HG02943 (cell line): ENCODE results near the gene NBEAL1.
"Not testable (repeated sequence)": the region's sequence is repeated elsewhere in the genome, so short reads cannot be mapped to it uniquely, and the experiment has no call there.

Source experiments
- ATAC-seq: cut with Tn5 transposase; IDR thresholded peaks from one replicate; pipeline ENCODE4 v1.9.1; 2021; ENCODE audit warnings: mild to moderate bottlenecking, low read depth, moderate library complexity; ENCODE audit not compliant: unreplicated experiment

NBEAL1 gene

DNA sequence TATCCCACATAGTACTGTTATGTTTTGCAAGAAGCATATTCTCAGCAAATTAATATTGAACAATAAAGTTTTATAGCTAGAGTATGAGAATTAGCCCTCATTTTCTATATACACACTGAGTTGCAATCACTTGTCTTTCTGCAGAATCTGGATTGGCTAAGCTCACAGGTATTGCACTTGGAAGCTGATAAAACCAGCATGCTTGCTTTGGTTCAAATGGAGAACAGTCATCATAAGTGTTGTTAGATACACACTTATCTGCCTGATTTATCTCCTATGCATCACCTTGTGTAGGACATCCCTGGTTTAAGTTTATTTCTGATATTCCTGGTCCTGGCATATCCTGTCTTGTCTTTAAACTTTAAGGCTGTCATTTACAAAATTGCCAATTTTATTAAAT is 186.2 kb downstream of the NBEAL1 start:
- ATAC-seq: no peak

DNA sequence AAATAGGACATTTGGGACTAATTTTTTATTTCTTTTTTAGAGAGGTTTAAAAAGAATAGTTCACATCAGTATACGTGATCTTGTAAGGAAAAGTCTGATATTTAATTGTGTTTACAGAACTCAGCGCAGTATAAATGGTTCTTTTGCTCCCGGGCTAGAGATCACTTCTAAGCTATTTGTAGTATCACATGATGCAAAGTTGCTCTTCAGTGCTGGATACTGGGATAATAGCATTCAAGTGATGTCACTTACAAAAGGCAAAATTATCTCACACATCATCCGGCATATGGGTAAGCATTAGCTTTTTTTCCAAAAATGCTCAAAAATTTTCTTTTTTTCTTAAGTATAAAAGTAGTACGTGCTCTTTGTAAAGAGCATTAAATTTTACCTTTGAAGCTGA is 186.8 kb downstream of the NBEAL1 start:
- no peak for ATAC-seq

DNA sequence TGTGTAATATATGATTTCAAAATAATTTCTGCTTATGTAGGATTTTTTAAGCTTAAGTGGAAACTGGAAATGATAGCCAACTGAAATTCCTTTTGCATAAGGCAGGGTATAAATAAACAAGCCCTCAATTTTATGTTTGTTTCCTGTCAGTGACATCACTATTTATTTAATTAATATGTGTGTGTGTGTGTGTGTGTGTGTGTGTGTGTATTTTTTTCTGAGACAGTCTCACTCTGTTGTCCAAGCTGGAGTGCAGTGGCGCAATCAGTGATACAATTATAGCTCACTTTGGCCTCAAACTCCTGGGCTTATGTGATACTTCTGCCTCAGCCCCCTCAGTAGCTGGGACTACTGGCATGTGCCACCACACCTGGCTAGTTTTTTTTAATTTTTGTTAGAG is 194.9 kb downstream of the NBEAL1 start:
- ATAC-seq: no peak

DNA sequence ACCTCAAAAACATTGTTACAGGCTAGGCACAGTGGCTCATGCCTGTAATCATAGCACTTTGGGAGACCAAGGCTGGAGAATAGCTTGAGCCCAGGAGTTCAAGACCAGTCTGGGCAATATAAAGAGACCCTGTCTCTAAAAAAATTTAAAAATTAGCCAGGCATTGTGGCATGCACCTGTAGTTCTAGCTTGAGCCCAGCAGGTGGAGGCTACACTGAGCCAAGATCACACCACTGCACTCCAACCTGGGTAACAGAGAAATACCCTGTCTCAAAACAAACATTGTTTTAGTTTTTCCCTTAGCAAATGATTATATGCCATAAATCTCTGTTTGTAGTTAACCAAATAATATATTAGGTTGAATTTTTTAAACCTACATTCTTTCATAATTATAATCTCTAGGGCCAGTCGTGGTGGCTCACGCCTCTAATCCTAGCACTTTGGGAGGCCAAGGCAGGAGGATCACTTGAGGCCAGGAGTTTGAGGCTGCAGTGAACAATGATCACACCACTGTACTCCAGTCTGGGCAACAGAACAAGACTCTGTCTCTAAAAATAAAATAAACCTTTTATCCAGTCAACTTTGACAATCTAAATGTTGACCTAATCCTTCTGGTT is 210.9 kb downstream of the NBEAL1 start:
- no peak for ATAC-seq

DNA sequence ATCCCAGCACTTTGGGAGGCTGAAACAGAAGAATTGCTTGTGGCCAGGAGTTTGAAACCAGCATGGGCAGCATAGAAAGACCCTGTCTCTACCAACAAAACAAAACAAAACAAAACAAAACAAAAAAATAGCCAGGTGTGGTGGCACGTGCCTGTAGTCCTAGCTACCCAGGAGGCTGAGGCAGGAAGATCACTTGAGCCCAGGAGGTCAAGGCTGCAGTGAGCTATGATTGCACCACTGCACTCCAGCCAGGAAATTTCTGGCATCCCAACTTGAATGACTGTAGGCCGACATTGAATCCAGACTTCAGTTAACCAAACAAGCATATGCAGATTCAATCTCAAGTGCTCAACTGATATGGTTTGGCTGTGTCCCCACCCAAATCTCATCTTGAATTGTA is 215.0 kb downstream of the NBEAL1 start:
- ATAC-seq: not testable (repeated sequence)

DNA sequence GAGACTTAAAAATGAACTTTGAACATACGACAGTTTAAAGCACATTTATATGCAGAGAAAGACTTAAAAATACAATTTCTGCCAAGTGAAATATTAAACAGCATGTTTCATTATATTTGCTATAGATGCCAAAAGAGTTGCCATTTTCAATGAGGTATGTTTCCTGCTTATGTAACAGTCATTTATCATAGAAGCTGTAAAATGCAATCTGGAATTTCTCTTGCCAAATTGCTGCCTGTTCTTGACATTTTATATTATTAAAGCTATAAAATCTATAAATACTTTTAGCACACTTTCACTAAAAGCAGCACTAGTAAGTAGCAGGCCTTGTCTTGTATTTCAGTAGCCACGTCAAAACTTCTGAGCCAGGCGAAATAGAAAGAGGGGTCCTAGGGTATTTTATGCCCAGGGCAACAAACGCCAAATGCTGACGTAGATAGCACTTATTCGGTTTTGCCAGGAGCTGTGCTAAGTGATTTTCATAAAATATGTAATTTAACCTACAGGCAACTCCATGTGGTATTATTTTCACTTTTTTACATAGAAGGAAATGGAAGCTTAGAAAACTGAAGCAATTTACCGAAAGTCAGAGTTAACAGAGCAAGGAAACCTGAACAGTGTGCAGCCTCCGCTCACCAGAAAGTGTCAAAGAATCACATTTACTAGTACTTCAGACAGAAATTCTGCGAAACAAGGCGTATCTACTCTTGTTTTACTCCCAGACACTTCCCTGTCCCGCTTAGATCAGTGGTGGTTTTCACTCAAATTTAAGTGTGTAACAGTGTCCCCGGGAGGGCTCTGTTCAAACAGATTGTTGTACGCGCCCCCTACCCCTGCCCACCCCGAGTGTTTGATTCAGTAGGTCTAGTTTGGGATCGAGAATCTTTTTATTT is 222.9 kb downstream of the NBEAL1 start:
- ATAC-seq: no peak

DNA sequence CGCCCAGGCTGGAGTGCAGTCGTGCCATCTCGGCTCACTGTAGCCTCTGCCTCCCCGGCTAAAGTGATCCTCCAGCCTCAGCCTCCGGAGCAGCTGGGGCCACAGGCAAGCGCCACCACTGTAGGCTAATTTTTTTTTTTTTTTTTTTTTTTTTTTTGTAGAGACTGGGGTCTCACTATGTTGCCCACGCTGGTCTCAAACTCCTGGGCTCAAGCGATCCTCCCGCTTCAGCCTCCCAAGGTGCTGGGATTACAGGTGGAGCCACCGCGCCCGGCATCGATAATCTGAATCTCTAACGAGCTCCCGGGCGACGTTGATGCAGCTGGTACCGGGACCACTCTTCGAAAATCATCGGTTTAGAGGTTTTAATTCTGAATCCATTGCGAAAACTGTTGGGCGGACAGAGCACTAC is 223.6 kb downstream of the NBEAL1 start:
- ATAC-seq: no peak

DNA sequence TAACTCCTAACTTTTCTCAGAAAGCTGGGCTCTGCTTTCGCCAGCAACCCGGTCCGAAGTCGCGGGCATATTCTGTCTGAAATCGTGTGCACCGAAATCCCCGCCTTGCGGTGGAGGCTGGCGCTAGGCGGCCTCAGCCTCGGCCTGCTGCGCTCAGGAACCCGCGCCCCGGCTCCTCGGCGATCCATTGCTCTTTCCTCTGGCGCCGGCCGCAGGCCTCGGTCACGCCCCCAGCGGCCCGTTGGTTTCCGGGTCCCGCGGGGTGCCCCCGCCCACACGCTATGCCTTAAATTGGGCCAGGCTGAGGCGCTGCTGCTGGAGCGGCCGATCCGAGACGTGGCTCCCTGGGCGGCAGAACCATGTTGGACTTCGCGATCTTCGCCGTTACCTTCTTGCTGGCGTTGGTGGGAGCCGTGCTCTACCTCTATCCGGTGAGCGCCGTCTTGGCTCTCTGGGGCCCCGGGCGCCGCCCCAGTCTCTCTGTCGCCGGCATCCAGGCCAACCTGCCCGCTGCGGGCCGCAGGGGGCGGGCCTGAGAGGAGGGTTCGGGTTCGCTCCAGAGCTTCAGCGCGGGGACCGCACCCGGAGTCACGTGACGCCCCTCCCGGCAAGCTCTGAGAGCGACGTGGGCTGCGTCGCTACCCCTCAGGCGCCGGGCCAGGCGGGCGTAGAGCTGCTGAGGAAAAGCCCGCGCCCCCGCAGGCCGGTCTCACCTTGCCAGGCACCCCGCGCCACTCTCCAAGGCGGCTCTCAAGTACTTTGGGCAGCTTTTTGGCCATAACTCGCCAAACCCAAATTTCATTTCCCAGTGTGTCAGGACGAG is 224.2 kb downstream of the NBEAL1 start, which contains the start of gene CYP20A1:
CYP20A1 (plus strand) TSS at position 315 of the 823 bp plus-strand sequence; CDS start at position 360, 45 bp downstream.
- ATAC-seq: peak; percentile 85

DNA sequence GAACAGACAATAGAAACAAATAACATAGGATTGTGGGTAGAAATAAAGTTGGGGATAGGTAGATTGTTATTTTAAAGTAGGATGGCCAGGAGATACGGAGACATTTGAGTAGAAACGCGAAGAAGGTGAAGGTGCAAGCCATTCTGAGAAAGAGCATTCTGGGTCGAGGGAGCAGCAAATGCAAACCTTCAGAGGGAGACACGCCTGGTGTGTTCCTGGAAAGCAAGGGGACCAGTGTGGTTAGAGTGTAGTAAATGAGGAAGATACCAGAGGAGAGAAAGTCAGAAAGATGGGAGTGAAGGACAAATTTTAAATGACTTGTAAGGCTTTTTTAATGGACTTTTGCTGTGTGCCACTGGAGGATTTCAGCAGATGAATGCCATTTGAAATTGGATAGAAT is 225.8 kb downstream of the NBEAL1 start:
- no peak for ATAC-seq

DNA sequence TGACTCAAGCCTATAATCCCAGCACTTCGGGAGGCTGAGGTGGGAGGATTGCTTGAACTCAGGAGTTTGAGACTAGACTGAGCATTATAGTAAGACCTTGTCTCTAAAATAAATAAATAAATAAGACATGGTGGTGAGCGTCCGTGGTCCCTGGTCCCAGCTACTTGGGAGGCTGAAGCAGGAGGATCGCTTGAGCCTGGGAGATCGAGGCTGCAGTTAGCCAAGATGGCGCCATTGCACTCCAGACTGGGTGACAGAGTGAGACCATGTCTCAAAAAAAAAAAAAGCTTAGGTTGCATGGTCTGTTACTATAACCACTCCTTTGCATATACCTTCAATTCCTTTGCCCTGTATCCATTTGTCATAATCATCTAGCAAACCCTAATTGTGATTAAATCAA is 227.8 kb downstream of the NBEAL1 start:
- no peak for ATAC-seq

DNA sequence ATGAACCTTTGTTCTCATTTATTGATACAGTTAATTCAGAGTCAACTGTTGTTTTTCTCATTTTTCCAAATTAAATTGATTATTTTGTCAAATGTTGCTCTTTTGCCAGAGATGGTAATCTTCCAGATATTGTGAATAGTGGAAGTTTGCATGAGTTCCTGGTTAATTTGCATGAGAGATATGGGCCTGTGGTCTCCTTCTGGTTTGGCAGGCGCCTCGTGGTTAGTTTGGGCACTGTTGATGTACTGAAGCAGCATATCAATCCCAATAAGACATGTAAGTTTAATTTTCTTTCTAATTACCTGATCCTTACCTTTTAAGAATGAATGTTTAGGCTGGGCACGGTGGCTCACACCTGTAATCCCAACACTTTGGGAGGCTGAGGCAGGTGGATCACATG is 232.0 kb downstream of the NBEAL1 start:
- ATAC-seq: no peak

DNA sequence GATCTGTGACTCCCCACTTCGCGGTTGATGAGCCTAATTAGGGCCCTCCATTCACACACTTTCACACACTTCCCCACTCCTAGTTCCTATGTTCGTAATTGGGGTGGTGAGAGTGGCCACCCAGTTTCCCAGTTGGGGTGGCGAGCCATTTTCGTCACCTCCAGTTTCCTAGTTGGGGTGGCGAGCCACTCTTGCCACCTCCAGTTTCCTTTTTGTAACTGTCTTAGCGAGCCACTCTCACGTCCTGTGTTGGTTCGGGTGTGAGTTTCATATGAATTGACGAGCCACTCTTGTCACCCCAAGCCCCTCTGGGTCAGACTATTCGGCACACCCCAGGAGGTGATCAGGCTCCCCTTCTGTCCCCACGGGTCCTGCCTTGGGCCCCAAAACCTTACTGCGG is 238.1 kb downstream of the NBEAL1 start:
- no peak for ATAC-seq

DNA sequence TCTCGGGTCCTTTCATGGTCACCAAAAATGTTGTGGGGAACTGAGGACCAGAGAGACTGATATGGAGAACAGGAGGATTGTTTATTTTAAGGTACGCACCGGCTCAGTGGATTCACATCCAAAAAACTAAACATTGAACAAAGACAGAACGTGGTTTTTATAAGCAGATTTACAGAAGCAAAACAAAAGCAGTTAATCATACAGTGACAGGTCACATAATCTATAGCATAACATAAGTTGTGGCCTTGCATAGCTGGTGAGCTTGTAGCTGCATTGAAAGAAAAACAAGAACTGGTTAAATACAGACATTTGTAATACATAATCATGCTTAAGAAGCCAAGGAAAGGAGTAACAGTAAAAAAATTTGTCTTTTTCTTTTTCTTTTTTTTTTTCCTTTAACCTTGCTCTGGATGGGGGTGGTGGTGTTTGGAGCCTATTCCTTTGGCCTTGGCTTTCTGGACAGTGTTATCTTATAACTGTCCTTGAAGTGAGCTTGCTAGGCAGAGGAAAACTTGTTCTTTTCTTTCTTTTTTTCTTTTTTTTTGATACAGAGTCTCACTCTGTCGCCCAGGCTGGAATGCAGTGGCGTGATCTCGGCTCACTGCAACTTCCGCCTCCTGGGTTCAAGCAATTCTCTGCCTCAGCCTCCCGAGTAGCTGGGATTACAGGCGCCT is 238.9 kb downstream of the NBEAL1 start:
- ATAC-seq: not testable (repeated sequence)

DNA sequence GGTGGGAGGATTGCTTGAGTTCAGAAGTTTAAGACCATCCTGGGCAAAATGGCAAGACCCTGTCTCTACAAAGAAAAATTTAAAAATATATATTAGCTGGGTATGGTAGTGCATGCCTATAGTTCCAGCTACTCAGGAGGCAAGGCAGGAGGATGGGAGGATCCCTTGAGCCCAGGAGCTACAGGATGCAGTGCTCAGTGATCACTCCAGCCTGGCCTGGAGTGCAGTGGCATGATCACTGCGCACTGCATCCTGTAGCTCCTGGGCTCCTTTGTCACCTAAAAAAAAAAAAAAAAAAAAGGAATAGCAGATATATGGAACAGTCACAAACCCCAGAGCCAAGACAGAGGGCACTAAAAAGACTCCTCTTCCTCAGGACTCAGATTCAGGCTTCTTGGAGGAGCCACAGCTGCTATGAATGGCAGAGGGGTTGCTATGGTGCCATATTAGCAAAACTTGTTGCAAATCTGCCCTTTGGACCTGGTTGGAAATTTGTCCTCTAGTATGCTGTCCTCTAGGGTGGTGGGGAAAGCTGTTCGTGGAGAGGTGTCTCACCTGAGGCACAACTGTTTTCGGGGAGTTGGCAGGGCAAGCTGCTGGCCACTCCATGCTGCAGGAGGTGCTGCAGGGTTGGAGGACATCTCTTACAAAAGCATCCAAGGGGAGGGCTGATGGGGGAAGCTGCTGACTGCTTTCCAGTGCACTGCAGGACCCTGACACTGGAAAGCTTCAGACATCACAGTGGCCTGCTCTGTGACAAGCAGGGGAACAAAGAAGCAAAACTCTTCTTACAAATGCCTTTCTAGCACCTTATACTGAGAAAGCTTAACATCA is 246.9 kb downstream of the NBEAL1 start:
- no peak for ATAC-seq
